Uterus (tissue), 2 donors: Measurements from ENCODE around the gene DIPK1A.

Source experiments
- POLR2A ChIP-seq, 2 donors: fragments of 450-650 bp; IDR thresholded peaks; one replicate each; pipeline ENCODE4 v1.6.1; 2016; ENCODE audit warnings: antibody characterized with exemption in 2 of 2, mild to moderate bottlenecking in 1 of 2, moderate library complexity in 1 of 2
- TF ChIP-seq, protein P1 (sequence below), 4 experiments: fragments of 200-600 bp in 2 of 4; fragments of 450-650 bp in 2 of 4; sonication (generic) in 2 of 4; IDR thresholded peaks; one replicate each; pipeline ENCODE4 v1.5.1; 2016 to 2019; ENCODE audit warnings: antibody characterized with exemption in 4 of 4, mild to moderate bottlenecking in 2 of 4, moderate library complexity in 1 of 4

DNA sequence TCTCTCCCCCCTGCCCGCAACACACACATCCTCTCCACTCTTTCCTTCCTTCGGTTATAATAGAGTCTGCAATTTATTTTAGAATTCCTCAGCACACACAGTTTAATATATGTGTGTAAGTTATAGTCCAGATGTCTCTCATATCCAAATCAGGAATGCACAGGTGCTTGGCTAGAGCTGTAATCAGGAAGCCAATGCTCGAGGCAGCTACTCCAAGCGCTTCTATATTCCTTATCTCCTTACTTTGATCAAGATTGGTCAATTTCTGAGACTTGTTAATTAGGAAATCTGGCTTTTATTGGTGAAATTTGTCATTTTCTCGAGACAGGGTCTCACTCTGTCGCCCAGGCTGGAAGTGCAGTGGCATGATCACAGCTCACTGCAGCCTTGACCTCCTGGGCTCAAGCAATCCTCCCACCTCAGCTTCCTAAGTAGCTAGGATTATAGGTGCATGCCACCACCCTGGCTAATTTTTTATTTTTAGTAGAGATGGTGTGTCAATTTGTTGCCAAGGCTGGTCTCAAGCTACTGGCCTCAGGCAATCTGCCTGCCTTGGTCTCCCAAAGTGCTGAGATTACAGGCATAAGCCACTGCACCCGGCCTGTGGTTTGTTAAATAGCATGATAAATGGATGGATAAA, 101.7 kb downstream of the DIPK1A start:
- TF ChIP-seq, protein P1, sequence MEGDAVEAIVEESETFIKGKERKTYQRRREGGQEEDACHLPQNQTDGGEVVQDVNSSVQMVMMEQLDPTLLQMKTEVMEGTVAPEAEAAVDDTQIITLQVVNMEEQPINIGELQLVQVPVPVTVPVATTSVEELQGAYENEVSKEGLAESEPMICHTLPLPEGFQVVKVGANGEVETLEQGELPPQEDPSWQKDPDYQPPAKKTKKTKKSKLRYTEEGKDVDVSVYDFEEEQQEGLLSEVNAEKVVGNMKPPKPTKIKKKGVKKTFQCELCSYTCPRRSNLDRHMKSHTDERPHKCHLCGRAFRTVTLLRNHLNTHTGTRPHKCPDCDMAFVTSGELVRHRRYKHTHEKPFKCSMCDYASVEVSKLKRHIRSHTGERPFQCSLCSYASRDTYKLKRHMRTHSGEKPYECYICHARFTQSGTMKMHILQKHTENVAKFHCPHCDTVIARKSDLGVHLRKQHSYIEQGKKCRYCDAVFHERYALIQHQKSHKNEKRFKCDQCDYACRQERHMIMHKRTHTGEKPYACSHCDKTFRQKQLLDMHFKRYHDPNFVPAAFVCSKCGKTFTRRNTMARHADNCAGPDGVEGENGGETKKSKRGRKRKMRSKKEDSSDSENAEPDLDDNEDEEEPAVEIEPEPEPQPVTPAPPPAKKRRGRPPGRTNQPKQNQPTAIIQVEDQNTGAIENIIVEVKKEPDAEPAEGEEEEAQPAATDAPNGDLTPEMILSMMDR (IDR thresholded peaks at IDR 0.05) = no peak
- TF ChIP-seq POLR2A (IDR thresholded peaks at IDR 0.05) = no peak
